VCaP (cell line): ENCODE data around the gene SPATA12.

Source experiments
- H3K27ac ChIP-seq: fragments of 450-650 bp; 2 replicates; pipeline ENCODE4 v1.5.1; 2017
- CTCF ChIP-seq: fragments of 450-650 bp; conservative IDR thresholded peaks from 2 replicates; pipeline ENCODE4 v1.5.1; 2017; ENCODE audit warnings: mild to moderate bottlenecking, moderate library complexity

SPATA12 gene

GRCh38 chr3:57074135-57074534, 13.7 kb downstream of the SPATA12 start:
- TF ChIP-seq CTCF, result no peak
- no peak overlapping the region for H3K27ac ChIP-seq

GRCh38 chr3:57076422-57076951, 16.0 kb downstream of the SPATA12 start:
- TF ChIP-seq CTCF, result no peak

GRCh38 chr3:57077630-57078343, 17.3 kb downstream of the SPATA12 start:
- H3K27ac ChIP-seq, result peak overlapping the region; percentile 85
- no peak for TF ChIP-seq CTCF

More at GRCh38 chr3:57076422-57076951, 16.0 kb downstream of the SPATA12 start:
- no peak overlapping the region for H3K27ac ChIP-seq

GRCh38 chr3:57078344-57078634, 17.8 kb downstream of the SPATA12 start:
- no peak for TF ChIP-seq CTCF
- H3K27ac ChIP-seq, result peak overlapping the region; percentile 85

GRCh38 chr3:57078635-57079473, 18.4 kb downstream of the SPATA12 start:
- peak overlapping the region; percentile 85 for H3K27ac ChIP-seq

GRCh38 chr3:57079474-57079831, 19.0 kb downstream of the SPATA12 start:
- peak overlapping the region; percentile 85 for H3K27ac ChIP-seq
- no peak for TF ChIP-seq CTCF

More at GRCh38 chr3:57078635-57079473, 18.4 kb downstream of the SPATA12 start:
- TF ChIP-seq CTCF, result peak; percentile 40

- TF ChIP-seq CTCF, result no peak
- peak overlapping the region; percentile 85; the same call in 1 of the 2 replicates for H3K27ac ChIP-seq
These were observed 19.7 kb downstream of the SPATA12 start for GRCh38 chr3:57080171-57080570.
